Calu3 (cell line): ENCODE data around the gene DUSP19. TPM values are rescaled to one million over a fixed set of nuclear protein-coding genes. Genes with fewer than 3 reads are reported as not detected.
A peak's percentile ranks its signal among the peaks of the same experiment; 100 is the strongest.
"Not testable (repeated sequence)": the region's sequence is repeated elsewhere in the genome, so short reads cannot be mapped to it uniquely, and the experiment has no call there.

Experiments used
- BruUV-seq: library from RNA; stranded (reverse); fragments of 400-500 nt; replicated peaks from 2 replicates; lab custom pipeline; 2021; lab: Mats Ljungman, UMichigan
- CTCF ChIA-PET: fragments of 300-600 bp; sonication (Branson Sonifier 250); formaldehyde crosslinking; loops from one replicate; lab custom pipeline; 2022; ENCODE audit warnings: antibody characterized with exemption; lab: Charles Lee
- DNase-seq: peaks from one replicate; pipeline ENCODE4 v3.0.0; 2022
- H3K27ac Mint-ChIP-seq: one replicate; pipeline ENCODE4 v1.8.0; 2022; ENCODE audit warnings: mixed read lengths; ENCODE audit not compliant: unreplicated experiment
- H3K27me3 Mint-ChIP-seq: one replicate; pipeline ENCODE4 v1.8.0; 2022; ENCODE audit warnings: mixed read lengths; ENCODE audit not compliant: unreplicated experiment
- H3K36me3 Mint-ChIP-seq: one replicate; pipeline ENCODE4 v1.8.0; 2022; ENCODE audit warnings: mild to moderate bottlenecking, moderate library complexity, mixed read lengths; ENCODE audit not compliant: insufficient read depth, unreplicated experiment
- H3K4me1 Mint-ChIP-seq: one replicate; pipeline ENCODE4 v1.8.0; 2022; ENCODE audit warnings: mild to moderate bottlenecking, low read depth, mixed read lengths; ENCODE audit not compliant: unreplicated experiment
- H3K4me3 Mint-ChIP-seq: one replicate; pipeline ENCODE4 v1.8.0; 2022; ENCODE audit warnings: mild to moderate bottlenecking, low read depth, moderate library complexity, mixed read lengths; ENCODE audit not compliant: unreplicated experiment
- H3K9me3 Mint-ChIP-seq: one replicate; pipeline ENCODE4 v1.8.0; 2022; ENCODE audit warnings: low read depth, mixed read lengths; ENCODE audit not compliant: unreplicated experiment
- CTCF ChIP-seq: fragments of 200-600 bp; IDR thresholded peaks from one replicate; pipeline ENCODE4 v1.8.0; 2022; ENCODE audit warnings: antibody characterized with exemption; ENCODE audit not compliant: unreplicated experiment
- intact Hi-C: fragments of 100-400 bp; cut with micrococcal nuclease; formaldehyde crosslinking; loops from one replicate; pipeline ENCODE4 v1.10.0; 2022; ENCODE audit not compliant: unreplicated experiment
- total RNA-seq: library from RNA; stranded (reverse); gene quantifications from 2 replicates; pipeline ENCODE4 v1.2.3, GENCODE V29; 2022

Gene DUSP19
- total RNA-seq, 1 experiment from 2014 or later: 1.6 TPM

- Mint-ChIP-seq H3K9me3 (no peaks in the 10 kb centered on the region), H3K27ac (peak overlapping the region; percentile 97), H3K36me3 (peaks cover 37% of the 10 kb centered on the region), H3K27me3 (no peaks in the 10 kb centered on the region), H3K4me3 (peak overlapping the region; percentile 94), H3K4me1 (peaks cover 43% of the 10 kb centered on the region)
- peak; percentile 39 for DNase-seq
- BruUV-seq: no TSS peak
- CTCF ChIA-PET: interaction anchor here (0.8 kb wide), 1 partner anchor 57 kb away, joined by 3 read pairs; no protein-coding TSS in a partner anchor
- intact Hi-C loops: loop anchor here (5.0 kb wide), 1 partner anchor 90 kb away; no protein-coding TSS in a partner anchor
- TF ChIP-seq CTCF: no peak
Measured at GRCh38 chr2:183037553-183038340, 40.8 kb upstream of the DUSP19 start.

- Mint-ChIP-seq H3K36me3 (peaks cover 37% of the 10 kb centered on the region), H3K4me1 (peaks cover 34% of the 10 kb centered on the region), H3K9me3 (peaks cover 2% of the 10 kb centered on the region), H3K27me3 (no peaks in the 10 kb centered on the region), H3K27ac (peak within 1 kb of the TSS; percentile 97), H3K4me3 (peak within 1 kb of the TSS; percentile 94)
- peak; percentile 92 for TF ChIP-seq CTCF
- BruUV-seq: TSS peak; percentile 16
- DNase-seq: peak; percentile 98
- CTCF ChIA-PET: no interaction called here
- intact Hi-C loops: loop anchor here (5.0 kb wide), 1 partner anchor 89 kb away; no protein-coding TSS in a partner anchor
Measured at GRCh38 chr2:183038341-183039300, 39.9 kb upstream of the DUSP19 start, which contains the start of gene NCKAP1. Gene NCKAP1, minus strand, starts transcription at chr2:183038457. Its CDS starts 358 bp downstream, at chr2:183038099.

- CTCF ChIA-PET: interaction anchor here (0.6 kb wide), 1 partner anchor 208 kb away, joined by 3 read pairs; no protein-coding TSS in a partner anchor
- no peak overlapping the region for H3K27ac Mint-ChIP-seq
- no peak for TF ChIP-seq CTCF
Measured at GRCh38 chr2:183040604-183041003, 37.9 kb upstream of the DUSP19 start.

GRCh38 chr2:183043580-183043979 is 35.0 kb upstream of the DUSP19 start:
- Mint-ChIP-seq H3K4me1 (peaks cover 12% of the 10 kb centered on the region), H3K36me3 (peaks cover 10% of the 10 kb centered on the region), H3K27me3 (peaks cover 19% of the 10 kb centered on the region), H3K9me3 (peaks cover 11% of the 10 kb centered on the region)
- CTCF ChIA-PET, DNase-seq, H3K4me3 Mint-ChIP-seq, BruUV-seq, intact Hi-C loops, H3K27ac Mint-ChIP-seq: not testable (repeated sequence)

More at GRCh38 chr2:183040604-183041003, 37.9 kb upstream of the DUSP19 start:
- Mint-ChIP-seq H3K4me1 (peaks cover 15% of the 10 kb centered on the region), H3K4me3 (no peak overlapping the region), H3K36me3 (peaks cover 33% of the 10 kb centered on the region), H3K9me3 (peaks cover 11% of the 10 kb centered on the region), H3K27me3 (peaks cover 18% of the 10 kb centered on the region)
- BruUV-seq: no TSS peak
- no peak for DNase-seq
- intact Hi-C loops: no loop called here

GRCh38 chr2:183047486-183048125 is 30.9 kb upstream of the DUSP19 start:
- DNase-seq, H3K4me3 Mint-ChIP-seq, BruUV-seq, H3K27ac Mint-ChIP-seq, CTCF ChIA-PET, intact Hi-C loops, H3K4me1 Mint-ChIP-seq, H3K36me3 Mint-ChIP-seq: not testable (repeated sequence)
- peaks cover 24% of the 10 kb centered on the region for H3K27me3 Mint-ChIP-seq
- peaks cover 11% of the 10 kb centered on the region for H3K9me3 Mint-ChIP-seq
